H1 (cell line): ENCODE results near the gene LANCL2. TPM values are rescaled to one million over a fixed set of nuclear protein-coding genes. Genes with fewer than 3 reads are reported as not detected.

Source experiments
- CTCF ChIA-PET: fragments of 300-600 bp; sonication (Branson Sonifier 250); formaldehyde crosslinking; loops from one replicate; lab custom pipeline; 2021; ENCODE audit not compliant: partially characterized antibody; lab: Charles Lee
- POLR2A ChIA-PET: fragments of 300-600 bp; sonication (Branson Sonifier 250); formaldehyde crosslinking; loops from one replicate; lab custom pipeline; 2021; ENCODE audit warnings: inconsistent platforms; ENCODE audit not compliant: partially characterized antibody; lab: Charles Lee
- DNase-seq, 2 experiments: peaks; one replicate each; pipeline versions ENCODE4 v3.0.0 to v3.0.0-alpha.2; 2010 to 2022; ENCODE audit warnings: low spot score in 2 of 2, low read depth in 1 of 2, mixed read lengths in 1 of 2
- FAIRE-seq: peaks from 2 replicates; lab custom pipeline; 2011; peaks lifted over from hg19 to GRCh38; lab: Jason Lieb, UNC
- H2AFZ ChIP-seq: 2 replicates; pipeline ENCODE4 v1.8.1; 2012; ENCODE audit warnings: low read length, inconsistent platforms
- H2AK5ac ChIP-seq: 2 replicates; pipeline ENCODE4 v1.6.1; 2013; ENCODE audit warnings: low read depth, low read length
- H2BK120ac ChIP-seq: replicated peaks from 2 replicates; pipeline ENCODE3; 2013; ENCODE audit warnings: low read depth, low read length, inconsistent platforms
- H2BK12ac ChIP-seq: 2 replicates; pipeline ENCODE4 v1.6.1; 2013; ENCODE audit warnings: low read depth, low read length
- H2BK15ac ChIP-seq: 2 replicates; pipeline ENCODE4 v1.6.1; 2013; ENCODE audit warnings: low read length
- H2BK20ac ChIP-seq: 2 replicates; pipeline ENCODE4 v1.6.1; 2013; ENCODE audit warnings: low read length
- H2BK5ac ChIP-seq: 2 replicates; pipeline ENCODE4 v1.6.1; 2013; ENCODE audit warnings: low read depth, low read length
- H3K14ac ChIP-seq: 2 replicates; pipeline ENCODE4 v1.6.1; 2013; ENCODE audit warnings: inconsistent platforms; ENCODE audit not compliant: insufficient read length
- H3K18ac ChIP-seq: 2 replicates; pipeline ENCODE4 v1.6.1; 2013; ENCODE audit warnings: low read length; ENCODE audit errors: extremely low read depth
- H3K23ac ChIP-seq: 2 replicates; pipeline ENCODE4 v1.6.1; 2013; ENCODE audit warnings: inconsistent platforms; ENCODE audit not compliant: insufficient read length
- H3K23me2 ChIP-seq: 2 replicates; pipeline ENCODE4 v1.6.1; 2013; ENCODE audit warnings: low read depth, low read length
- H3K27ac ChIP-seq: 2 replicates; pipeline ENCODE4 v1.6.1; 2011; ENCODE audit warnings: low read depth, low read length, inconsistent platforms
- H3K27me3 ChIP-seq, 4 experiments: replicated peaks in 1 of 4; 1 replicate in 1 of 4; 2 replicates in 3 of 4; pipeline versions ENCODE4 v1.6.1 to v1.8.1; 2011 to 2013; ENCODE audit warnings: low read length in 3 of 4, mild to moderate bottlenecking in 3 of 4, inconsistent platforms in 2 of 4, mixed read lengths in 2 of 4, moderate library complexity in 1 of 4; ENCODE audit not compliant: control insufficient read depth in 3 of 4, insufficient read depth in 3 of 4; ENCODE audit errors: extremely low read depth in 1 of 4
- H3K36me3 ChIP-seq, 4 experiments: 2 replicates each; pipeline versions ENCODE4 v1.6.1 to v1.8.1; 2011 to 2013; ENCODE audit warnings: mild to moderate bottlenecking in 4 of 4, low read length in 3 of 4, moderate library complexity in 2 of 4, control low read depth in 1 of 4, inconsistent platforms in 1 of 4; ENCODE audit not compliant: insufficient read depth in 4 of 4, control insufficient read depth in 2 of 4
- H3K4ac ChIP-seq: replicated peaks from 2 replicates; pipeline ENCODE3; 2013; ENCODE audit warnings: low read length, low read depth, mixed read lengths, inconsistent platforms; ENCODE audit not compliant: insufficient read length
- H3K4me1 ChIP-seq, 4 experiments: replicated peaks in 1 of 4; 1 replicate in 1 of 4; 2 replicates in 3 of 4; pipeline versions ENCODE4 v1.6.1 to v1.8.1; 2011 to 2013; ENCODE audit warnings: low read length in 3 of 4, inconsistent platforms in 2 of 4, mixed read lengths in 1 of 4; ENCODE audit not compliant: insufficient read depth in 4 of 4, control insufficient read depth in 3 of 4
- H3K4me2 ChIP-seq, 2 experiments: 2 replicates each; pipeline versions ENCODE4 v1.6.1 to v1.8.1; 2011 to 2013; ENCODE audit warnings: low read depth in 2 of 2, low read length in 2 of 2, control low read depth in 1 of 2, inconsistent platforms in 1 of 2, mild to moderate bottlenecking in 1 of 2; ENCODE audit not compliant: insufficient read depth in 1 of 2
- H3K4me3 ChIP-seq, 4 experiments: fragments of 200-600, 300-600 bp in 1 of 4; sonication (generic), shearing (Covaris generic), sonication (Bioruptor Twin) in 1 of 4; 2 replicates each; pipeline versions ENCODE4 v1.5.1 to v1.8.1; 2011 to 2016; ENCODE audit warnings: low read length in 4 of 4, low read depth in 3 of 4, control low read depth in 2 of 4, inconsistent platforms in 2 of 4, mild to moderate bottlenecking in 2 of 4, mixed read lengths in 1 of 4, moderate library complexity in 1 of 4; ENCODE audit not compliant: insufficient read depth in 2 of 4; ENCODE audit errors: extremely low read depth in 1 of 4
- H3K56ac ChIP-seq: replicated peaks from 2 replicates; pipeline ENCODE3; 2013; ENCODE audit warnings: low read depth, mild to moderate bottlenecking, mixed read lengths, low read length, inconsistent platforms; ENCODE audit not compliant: insufficient read length
- H3K79me1 ChIP-seq: 2 replicates; pipeline ENCODE4 v1.6.1; 2013; ENCODE audit warnings: low read depth, low read length, control low read depth
- H3K79me2 ChIP-seq, 2 experiments: 2 replicates each; pipeline versions ENCODE4 v1.6.1 to v1.8.1; 2012 to 2013; ENCODE audit warnings: low read length in 2 of 2, mild to moderate bottlenecking in 2 of 2, inconsistent platforms in 1 of 2; ENCODE audit not compliant: insufficient read depth in 2 of 2, control insufficient read depth in 1 of 2
- H3K9ac ChIP-seq, 4 experiments: replicated peaks in 1 of 4; 1 replicate in 1 of 4; 2 replicates in 3 of 4; pipeline versions ENCODE4 v1.6.1 to v1.8.1; 2011 to 2013; ENCODE audit warnings: low read depth in 3 of 4, low read length in 3 of 4, control low read depth in 2 of 4, mild to moderate bottlenecking in 2 of 4, moderate library complexity in 2 of 4, inconsistent platforms in 1 of 4; ENCODE audit errors: extremely low read depth in 1 of 4
- H3K9me3 ChIP-seq, 2 experiments: 2 replicates each; pipeline versions ENCODE4 v1.6.1 to v1.8.1; 2012 to 2013; ENCODE audit warnings: mild to moderate bottlenecking in 2 of 2, moderate library complexity in 2 of 2, control low read depth in 1 of 2, inconsistent platforms in 1 of 2, low read depth in 1 of 2, low read length in 1 of 2, mixed read lengths in 1 of 2; ENCODE audit not compliant: insufficient read depth in 2 of 2
- H4K20me1 ChIP-seq, 2 experiments: replicated peaks in 1 of 2; 2 replicates each; pipeline versions ENCODE3 to v1.8.1; 2011 to 2013; ENCODE audit warnings: inconsistent platforms in 2 of 2, low read length in 2 of 2, mild to moderate bottlenecking in 1 of 2; ENCODE audit not compliant: insufficient read depth in 2 of 2, control insufficient read depth in 1 of 2
- H4K5ac ChIP-seq: 2 replicates; pipeline ENCODE4 v1.6.1; 2013; ENCODE audit warnings: low read length, low read depth, mixed read lengths, inconsistent platforms; ENCODE audit not compliant: insufficient read length
- H4K8ac ChIP-seq: 2 replicates; pipeline ENCODE4 v1.8.0; 2013; ENCODE audit warnings: mild to moderate bottlenecking, moderate library complexity, low read length, inconsistent platforms; ENCODE audit not compliant: insufficient read depth; ENCODE audit errors: extremely low read depth
- H4K91ac ChIP-seq: replicated peaks from 2 replicates; pipeline ENCODE3; 2013; ENCODE audit warnings: low read length, mixed read lengths, inconsistent platforms; ENCODE audit not compliant: insufficient read length
- BRCA1 ChIP-seq: IDR thresholded peaks from 2 replicates; pipeline ENCODE4 v1.6.1; 2012; ENCODE audit warnings: low read depth, low read length, improper control_type of control experiment
- CEBPB ChIP-seq: IDR thresholded peaks from 2 replicates; pipeline ENCODE4 v1.6.1; 2012; ENCODE audit warnings: low read depth, low read length
- CHD2 ChIP-seq: IDR thresholded peaks from 2 replicates; pipeline ENCODE4 v1.6.1; 2012; ENCODE audit warnings: low read length, improper control_type of control experiment
- CTCF ChIP-seq, 3 experiments: IDR thresholded peaks; 1 replicate in 2 of 3; 2 replicates in 1 of 3; pipeline versions ENCODE4 v1.5.1 to v1.6.1; 2011; ENCODE audit warnings: low read length in 3 of 3, mild to moderate bottlenecking in 3 of 3, inconsistent platforms in 2 of 3, low read depth in 1 of 3, moderate library complexity in 1 of 3; ENCODE audit not compliant: insufficient read depth in 1 of 3; ENCODE audit errors: control extremely low read depth in 1 of 3
- EP300 ChIP-seq, 2 experiments: IDR thresholded peaks; 1 replicate in 1 of 2; 2 replicates in 1 of 2; pipeline ENCODE4 v1.6.1; 2011 to 2012; ENCODE audit warnings: low read depth in 2 of 2, low read length in 2 of 2, mild to moderate bottlenecking in 2 of 2, borderline replicate concordance in 1 of 2, inconsistent platforms in 1 of 2, moderate library complexity in 1 of 2
- EZH2 ChIP-seq: fragments of 200-600 bp; sonication (generic); IDR thresholded peaks from 2 replicates; pipeline ENCODE4 v1.7.1; 2012; ENCODE audit warnings: low read depth, mild to moderate bottlenecking, moderate library complexity, low read length, inconsistent platforms; ENCODE audit not compliant: severe bottlenecking
- JUN ChIP-seq: IDR thresholded peaks from 2 replicates; pipeline ENCODE4 v1.6.1; 2011; ENCODE audit warnings: low read depth, mild to moderate bottlenecking, improper control_type of control experiment, low read length
- KDM5A ChIP-seq: fragments of 200-600 bp; IDR thresholded peaks from 2 replicates; pipeline ENCODE4 v1.7.1; 2012; ENCODE audit warnings: mild to moderate bottlenecking, low read length, inconsistent platforms, mixed read lengths
- SRF ChIP-seq: IDR thresholded peaks from 2 replicates; pipeline ENCODE4 v1.6.1; 2011; ENCODE audit warnings: mild to moderate bottlenecking, low read depth, low read length, moderate library complexity
- TCF12 ChIP-seq: IDR thresholded peaks from 2 replicates; pipeline ENCODE4 v1.6.1; 2011; ENCODE audit warnings: low read depth, mild to moderate bottlenecking, low read length
- WGBS, 2 experiments: shearing (Covaris generic) in 1 of 2; methylation state at CpG; one replicate each; pipeline versions ENCODE4 v1.1.6 to v1.1.7; 2013 to 2015; ENCODE audit warnings: low lambda C conversion rate in 2 of 2, mixed read lengths in 2 of 2, inconsistent platforms in 1 of 2, low coverage in 1 of 2, missing lambda C conversion rate in 1 of 2; ENCODE audit not compliant: insufficient replicate concordance in 2 of 2, insufficient coverage in 1 of 2, insufficient read length in 1 of 2; ENCODE audit errors: extremely low coverage in 1 of 2, missing lambda C conversion rate in 1 of 2; 5-methylcytosine and 5-hydroxymethylcytosine counted together
- polyA plus RNA-seq, 7 experiments: library from polyadenylated mRNA; depleted of rRNA in 3 of 7; stranded (reverse) in 5 of 7; unstranded in 2 of 7; fragments of >200 nt in 5 of 7; fragments of 200-250 nt in 2 of 7; gene quantifications; 1 replicate in 5 of 7; 2 replicates in 1 of 7; 4 replicates in 1 of 7; pipeline versions ENCODE4 v1.2.1 to v1.2.3, GENCODE V29; 2011 to 2013; ENCODE audit warnings: missing spikeins in 2 of 7, mixed read lengths in 2 of 7
- total RNA-seq: library from RNA; stranded (reverse); fragmentation: NEBNext Ultra II Directional; extraction: Animal tissue kit (Norgen Biotek cat#: 25700); gene quantifications from 2 replicates; pipeline ENCODE4 v1.2.1, GENCODE V29; 2021

Gene LANCL2
- total and polyA plus RNA-seq, 2 of the 8 experiments (the other 6 are each of a cell fraction or from before 2014, with no cell fraction given): 9.2 to 9.5 TPM

GRCh38 chr7:55427342-55427741, 62.2 kb downstream of the LANCL2 start:
- H3K79me2 ChIP-seq: no peaks in the 10 kb centered on the region
- no peaks in the 10 kb centered on the region; a peak in 1 of 8 replicates for H3K36me3 ChIP-seq
- H2AK5ac ChIP-seq: no peak overlapping the region
- H3K4me1 ChIP-seq: peaks cover 0 to 2% (median under 1%) of the 10 kb centered on the region in 4 experiments; a peak in 1 of 7 replicates
- H2BK15ac ChIP-seq: no peak overlapping the region
- WGBS, 2 experiments: 69% methylated on average over 4 of the region's 4 CpGs; no CpG with 5 or more reads in 1 of the 2 experiments
- no peak overlapping the region for H3K14ac ChIP-seq
- no peak overlapping the region for H4K91ac ChIP-seq
- H3K23me2 ChIP-seq: no peaks in the 10 kb centered on the region
- H3K9me3 ChIP-seq: no peaks in the 10 kb centered on the region; a peak in 1 of 4 replicates
- H2AFZ ChIP-seq: no peak overlapping the region
- FAIRE-seq (no peak), DNase-seq (no peak)
- H4K5ac ChIP-seq: no peak overlapping the region
- no peak overlapping the region for H3K4me3 ChIP-seq
- TF ChIP-seq CHD2 (no peak), EZH2 (no peak), JUN (no peak), CTCF (IDR thresholded peaks at IDR 0.05; ENCODE audit: control extremely low read depth in 1 of 3, insufficient read depth in 1 of 3, low read depth in 1 of 3, low read length in 3 of 3) (no peak), BRCA1 (no peak), TCF12 (no peak), CEBPB (no peak), KDM5A (no peak), EP300 (IDR thresholded peaks at IDR 0.05; ENCODE audit: borderline replicate concordance in 1 of 2, low read depth in 2 of 2, low read length in 2 of 2) (no peak), SRF (no peak)
- H3K27ac ChIP-seq: no peak overlapping the region
- no peaks in the 10 kb centered on the region for H3K27me3 ChIP-seq
- no peak overlapping the region for H3K4me2 ChIP-seq
- no peak overlapping the region for H2BK12ac ChIP-seq
- H3K9ac ChIP-seq: no peak overlapping the region
- ChIA-PET CTCF (interaction anchor here (0.5 to 1.6 kb wide), 7 partner anchors 12 to 747 kb away, joined by 3 to 6 read pairs (median 3); no protein-coding TSS in a partner anchor), POLR2A (interaction anchor here (3.2 kb wide), 1 partner anchor 61 kb away, joined by 10 read pairs; no protein-coding TSS in a partner anchor)
- H2BK120ac ChIP-seq: no peak overlapping the region
- no peak overlapping the region for H3K18ac ChIP-seq
- no peak overlapping the region for H4K8ac ChIP-seq
- H3K4ac ChIP-seq: no peak overlapping the region
- H3K56ac ChIP-seq: no peak overlapping the region
- H2BK5ac ChIP-seq: no peak overlapping the region
- H3K23ac ChIP-seq: no peak overlapping the region
- H4K20me1 ChIP-seq: no peaks in the 10 kb centered on the region
- no peak overlapping the region for H2BK20ac ChIP-seq
- no peaks in the 10 kb centered on the region for H3K79me1 ChIP-seq
